SK-N-SH (cell line): ENCODE measurements around the gene MSN. TPM values are rescaled to one million over a fixed set of nuclear protein-coding genes. Genes with fewer than 3 reads are reported as not detected.

Experiments
- CTCF ChIA-PET: fragments of 300-600, 350-600 bp; formaldehyde crosslinking; extraction: SDS; loops from one replicate; lab custom pipeline; 2021; lab: Yijun Ruan, JAX
- POLR2A ChIA-PET: fragments of 350-600 bp; sonication (Branson Sonifier 250); formaldehyde crosslinking; extraction: SDS; loops from one replicate; lab custom pipeline; 2020; ENCODE audit warnings: antibody characterized with exemption, inconsistent platforms; lab: Yijun Ruan, JAX
- DNase-seq: peaks from one replicate; pipeline ENCODE4 v3.0.0; 2012
- H2AFZ ChIP-seq: fragments of 200-600 bp; sonication (generic); 2 replicates; pipeline ENCODE4 v1.8.1; 2016; ENCODE audit warnings: antibody characterized with exemption, mild to moderate bottlenecking, low read depth
- H3F3A ChIP-seq: fragments of 200-600 bp; sonication (generic); replicated peaks from 2 replicates; pipeline ENCODE3; 2016; ENCODE audit warnings: antibody characterized with exemption, mild to moderate bottlenecking; ENCODE audit not compliant: insufficient read depth
- H3K27ac ChIP-seq, 2 experiments: fragments of 200-500 bp in 1 of 2; fragments of 200-600 bp in 1 of 2; sonication (Bioruptor generic) in 1 of 2; sonication (generic), shearing (Covaris generic) in 1 of 2; 2 replicates each; pipeline versions ENCODE4 v1.5.1 to v1.6.1; 2014 to 2016; ENCODE audit warnings: low read depth in 2 of 2, inconsistent platforms in 1 of 2, low read length in 1 of 2, mild to moderate bottlenecking in 1 of 2, mixed read lengths in 1 of 2
- H3K27me3 ChIP-seq: fragments of 200-600 bp; sonication (generic), shearing (Covaris generic); 2 replicates; pipeline ENCODE4 v1.6.1; 2016; ENCODE audit warnings: mixed run types; ENCODE audit not compliant: insufficient read depth
- H3K36me3 ChIP-seq, 2 experiments: fragments of 200-500 bp in 1 of 2; fragments of 200-600 bp in 1 of 2; sonication (Bioruptor generic) in 1 of 2; sonication (generic) in 1 of 2; replicated peaks in 1 of 2; 2 replicates each; pipeline versions ENCODE3 to v1.5.1; 2014 to 2016; ENCODE audit warnings: low read length in 1 of 2, mild to moderate bottlenecking in 1 of 2; ENCODE audit not compliant: insufficient read depth in 2 of 2, control insufficient read depth in 1 of 2
- H3K4me1 ChIP-seq, 2 experiments: fragments of 200-500 bp in 1 of 2; fragments of 200-600 bp in 1 of 2; sonication (Bioruptor generic) in 1 of 2; sonication (generic), shearing (Covaris generic) in 1 of 2; 2 replicates each; pipeline versions ENCODE4 v1.5.1 to v1.6.1; 2014 to 2016; ENCODE audit warnings: low read depth in 1 of 2, low read length in 1 of 2, mixed run types in 1 of 2; ENCODE audit not compliant: insufficient read depth in 2 of 2, control insufficient read depth in 1 of 2
- H3K4me2 ChIP-seq: fragments of 200-600 bp; sonication (generic), shearing (Covaris generic); 2 replicates; pipeline ENCODE4 v1.6.1; 2017; ENCODE audit warnings: mixed run types
- H3K4me3 ChIP-seq, 2 experiments: fragments of 200-500 bp in 1 of 2; fragments of 200-600 bp in 1 of 2; sonication (Bioruptor generic) in 1 of 2; sonication (generic), shearing (Covaris generic) in 1 of 2; 2 replicates each; pipeline versions ENCODE4 v1.5.1 to v1.8.1; 2014 to 2016; ENCODE audit warnings: low read depth in 2 of 2, inconsistent platforms in 1 of 2, low read length in 1 of 2, mild to moderate bottlenecking in 1 of 2, mixed read lengths in 1 of 2, moderate library complexity in 1 of 2
- H3K79me2 ChIP-seq: fragments of 200-600 bp; sonication (generic); 2 replicates; pipeline ENCODE4 v1.8.1; 2017; ENCODE audit warnings: mild to moderate bottlenecking; ENCODE audit not compliant: insufficient read depth
- H3K9ac ChIP-seq: fragments of 200-600 bp; sonication (generic); 2 replicates; pipeline ENCODE4 v1.6.1; 2017; ENCODE audit warnings: mixed run types
- H3K9me2 ChIP-seq: fragments of 200-600 bp; sonication (generic); 2 replicates; pipeline ENCODE4 v1.6.1; 2017; ENCODE audit warnings: mixed run types
- H3K9me3 ChIP-seq: fragments of 200-600 bp; sonication (generic); 2 replicates; pipeline ENCODE4 v1.6.1; 2017; ENCODE audit warnings: mixed run types, mild to moderate bottlenecking, moderate library complexity
- H4K20me1 ChIP-seq: fragments of 200-600 bp; sonication (generic); 2 replicates; pipeline ENCODE4 v1.6.1; 2017; ENCODE audit warnings: mild to moderate bottlenecking, mixed run types; ENCODE audit not compliant: insufficient read depth
- ELF1 ChIP-seq: IDR thresholded peaks from 2 replicates; pipeline ENCODE4 v1.4.0; 2012
- EP300 ChIP-seq, 2 experiments: IDR thresholded peaks; 2 replicates each; pipeline versions ENCODE4 v1.4.0 to v1.6.1; 2012; ENCODE audit warnings: borderline replicate concordance in 1 of 2, low read depth in 1 of 2, low read length in 1 of 2
- EZH2phosphoT487 ChIP-seq: fragments of 200-600 bp; sonication (generic); IDR thresholded peaks from 2 replicates; pipeline ENCODE4 v1.6.1; 2017; ENCODE audit warnings: low read depth, mixed run types, mild to moderate bottlenecking, antibody characterized with exemption, moderate library complexity, borderline replicate concordance
- FOSL2 ChIP-seq: IDR thresholded peaks from 2 replicates; pipeline ENCODE4 v1.4.0; 2012; ENCODE audit warnings: low read depth, mild to moderate bottlenecking, moderate library complexity, borderline replicate concordance
- FOXJ3 ChIP-seq: sonication (generic); formaldehyde crosslinking; IDR thresholded peaks from 2 replicates; pipeline ENCODE4 v1.5.1; 2020; ENCODE audit warnings: mild to moderate bottlenecking, missing genetic modification reagents
- GABPA ChIP-seq: IDR thresholded peaks from 2 replicates; pipeline ENCODE4 v1.4.0; 2012; ENCODE audit warnings: low read depth, mild to moderate bottlenecking
- IRF3 ChIP-seq: fragments of 150-350 bp; IDR thresholded peaks from 2 replicates; pipeline ENCODE4 v1.6.1; 2016; ENCODE audit warnings: mild to moderate bottlenecking, low read depth, low read length
- JUND ChIP-seq: IDR thresholded peaks from 2 replicates; pipeline ENCODE4 v1.4.0; 2012
- MAX ChIP-seq: IDR thresholded peaks from 2 replicates; pipeline ENCODE4 v1.4.0; 2012; ENCODE audit warnings: low read depth
- MXI1 ChIP-seq: IDR thresholded peaks from 2 replicates; pipeline ENCODE4 v1.6.1; 2012; ENCODE audit warnings: mild to moderate bottlenecking, low read depth, low read length, improper control_type of control experiment
- NFIC ChIP-seq: IDR thresholded peaks from 2 replicates; pipeline ENCODE4 v1.4.0; 2012; ENCODE audit warnings: borderline replicate concordance
- NRF1 ChIP-seq: IDR thresholded peaks from 2 replicates; pipeline ENCODE4 v1.6.1; 2012; ENCODE audit warnings: low read depth, mild to moderate bottlenecking, low read length
- PBX3 ChIP-seq: IDR thresholded peaks from 2 replicates; pipeline ENCODE4; 2012
- POLR2AphosphoS5 ChIP-seq: IDR thresholded peaks from 2 replicates; pipeline ENCODE4 v1.6.1; 2012; ENCODE audit warnings: low read depth, low read length
- RFX5 ChIP-seq: IDR thresholded peaks from 2 replicates; pipeline ENCODE4 v1.6.1; 2012; ENCODE audit warnings: mild to moderate bottlenecking, improper control_type of control experiment, low read length
- SMC3 ChIP-seq: IDR thresholded peaks from 2 replicates; pipeline ENCODE4 v1.6.1; 2012; ENCODE audit warnings: low read depth, low read length, improper control_type of control experiment
- TAF1 ChIP-seq: IDR thresholded peaks from 2 replicates; pipeline ENCODE4 v1.6.1; 2012; ENCODE audit warnings: low read depth, mild to moderate bottlenecking, low read length, moderate library complexity, borderline replicate concordance
- TEAD4 ChIP-seq: IDR thresholded peaks from 2 replicates; pipeline ENCODE4 v1.4.0; 2012; ENCODE audit warnings: mild to moderate bottlenecking, borderline replicate concordance; ENCODE audit not compliant: insufficient read depth
- USF1 ChIP-seq: IDR thresholded peaks from 2 replicates; pipeline ENCODE4 v1.4.0; 2012; ENCODE audit warnings: low read depth, borderline replicate concordance
- YY1 ChIP-seq: IDR thresholded peaks from 2 replicates; pipeline ENCODE4 v1.4.0; 2012; ENCODE audit warnings: low read depth, mild to moderate bottlenecking
- ZBTB33 ChIP-seq: IDR thresholded peaks from 2 replicates; pipeline ENCODE4 v1.4.0; 2012; ENCODE audit warnings: low read depth, borderline replicate concordance
- WGBS: methylation state at CpG from one replicate; pipeline ENCODE4 v1.1.6; 2017; ENCODE audit warnings: low lambda C conversion rate; 5-methylcytosine and 5-hydroxymethylcytosine counted together
- polyA plus RNA-seq, 3 experiments: library from polyadenylated mRNA; depleted of rRNA; stranded (reverse); fragments of >200 nt; gene quantifications; 2 replicates each; pipeline ENCODE4 v1.2.3, GENCODE V29; 2012

MSN gene
- polyA plus RNA-seq, 1 of the 3 experiments (the other 2 are of a cell fraction): 189 TPM

- Histone ChIP-seq H4K20me1 (no peaks in the 10 kb centered on the region), H3K4me3 (no peak overlapping the region), H3K27me3 (no peaks in the 10 kb centered on the region), H3F3A (no peaks in the 10 kb centered on the region), H3K27ac (no peak overlapping the region), H3K4me1 (no peaks in the 10 kb centered on the region), H3K4me2 (no peak overlapping the region), H3K9ac (no peak overlapping the region), H3K9me2 (no peaks in the 10 kb centered on the region), H3K9me3 (no peaks in the 10 kb centered on the region), H3K36me3 (no peaks in the 10 kb centered on the region), H3K79me2 (no peaks in the 10 kb centered on the region), H2AFZ (no peak overlapping the region)
- no peak for TF ChIP-seq ZBTB33
- TF ChIP-seq TEAD4: no peak
- TF ChIP-seq TAF1: no peak
- TF ChIP-seq YY1: no peak
- ChIA-PET CTCF (no interaction called here), POLR2A (interaction anchor here (0.6 kb wide), 1 partner anchor 10 kb away, joined by 3 read pairs; no protein-coding TSS in a partner anchor)
- WGBS: 23% methylated on average over 5 of the region's 5 CpGs
- DNase-seq: no peak
Measured at GRCh38 chrX:65657659-65658058, 9.8 kb upstream of the MSN start.

GRCh38 chrX:65658229-65658628 is 9.2 kb upstream of the MSN start:
- no peak overlapping the region for H2AFZ ChIP-seq
- H3K9me3 ChIP-seq: no peaks in the 10 kb centered on the region
- TF ChIP-seq USF1 (no peak), FOSL2 (no peak), MXI1 (no peak), MAX (no peak), NRF1 (no peak), EZH2phosphoT487 (no peak), PBX3 (no peak), IRF3 (no peak), ELF1 (no peak), RFX5 (no peak), POLR2AphosphoS5 (no peak), YY1 (no peak), FOXJ3 (no peak), JUND (no peak), ZBTB33 (no peak), GABPA (no peak), EP300 (IDR thresholded peaks at IDR 0.05; ENCODE audit: borderline replicate concordance in 1 of 2, low read depth in 1 of 2, low read length in 1 of 2) (no peak), SMC3 (no peak), NFIC (no peak)
- H4K20me1 ChIP-seq: no peaks in the 10 kb centered on the region
- H3K79me2 ChIP-seq: no peaks in the 10 kb centered on the region
- ChIA-PET POLR2A (interaction anchor here (0.6 kb wide), 1 partner anchor 11 kb away, joined by 3 read pairs; no protein-coding TSS in a partner anchor), CTCF (no interaction called here)
- H3K27me3 ChIP-seq: no peaks in the 10 kb centered on the region
- no peak overlapping the region for H3K4me2 ChIP-seq
- H3K36me3 ChIP-seq: no peaks in the 10 kb centered on the region
- no peak overlapping the region for H3K4me3 ChIP-seq
- H3K27ac ChIP-seq: no peak overlapping the region
- no peaks in the 10 kb centered on the region for H3F3A ChIP-seq
- no peaks in the 10 kb centered on the region for H3K4me1 ChIP-seq
- no peak for DNase-seq
- no peak overlapping the region for H3K9ac ChIP-seq
- no peaks in the 10 kb centered on the region for H3K9me2 ChIP-seq
